GM12878 (cell line): ENCODE results near the gene SYTL2. TPM values are rescaled to one million over a fixed set of nuclear protein-coding genes. Genes with fewer than 3 reads are reported as not detected.

Experiments used
- ATAC-seq: fragments of 200-7000 bp; cut with Tn5 transposase; 3 replicates; pipeline ENCODE4 v1.9.1; 2020; ENCODE audit warnings: mild to moderate bottlenecking, moderate library complexity
- BruUV-seq: library from RNA; stranded (reverse); fragments of 400-500 nt; replicated peaks from 2 replicates; lab custom pipeline; 2021; lab: Mats Ljungman, UMichigan
- CTCF ChIA-PET: fragments of 300-600 bp; sonication (Branson Sonifier 250); formaldehyde crosslinking; extraction: SDS; loops from one replicate; lab custom pipeline; 2021; ENCODE audit warnings: inconsistent platforms; lab: Yijun Ruan, JAX
- POLR2A ChIA-PET: fragments of 350-600 bp; formaldehyde crosslinking; extraction: SDS; loops from one replicate; lab custom pipeline; 2021; ENCODE audit warnings: inconsistent platforms; lab: Charles Lee
- RAD21 ChIA-PET: fragments of 300-600 bp; sonication (Branson Sonifier 250); formaldehyde crosslinking; loops from one replicate; lab custom pipeline; 2023; ENCODE audit warnings: antibody characterized with exemption; ENCODE audit not compliant: unreplicated experiment; lab: Charles Lee
- SMC1A ChIA-PET: fragments of 300-600 bp; sonication (Branson Sonifier 250); formaldehyde crosslinking; loops from one replicate; lab custom pipeline; 2023; ENCODE audit not compliant: unreplicated experiment, uncharacterized antibody; lab: Charles Lee
- DNase-seq: peaks from one replicate; pipeline ENCODE4 v3.0.0-alpha.2; 2011; ENCODE audit warnings: low read depth, low spot score
- FAIRE-seq: peaks from 3 replicates; lab custom pipeline; 2011; peaks lifted over from hg19 to GRCh38; lab: Jason Lieb, UNC
- H2AFZ ChIP-seq: 2 replicates; pipeline ENCODE4 v1.6.0; 2011; ENCODE audit warnings: low read depth, low read length, control low read depth; ENCODE audit not compliant: control insufficient read depth
- H3K27ac ChIP-seq: 2 replicates; pipeline ENCODE4 v1.5.1; 2011; ENCODE audit warnings: control low read depth; ENCODE audit not compliant: control insufficient read depth, insufficient read depth
- H3K27me3 ChIP-seq, 2 experiments: replicated peaks in 1 of 2; 2 replicates each; pipeline versions ENCODE4 v1.6.0 to v1.6.1; 2011; ENCODE audit warnings: low read length in 1 of 2; ENCODE audit not compliant: control insufficient read depth in 2 of 2, insufficient read depth in 2 of 2
- H3K36me3 ChIP-seq, 2 experiments: 2 replicates each; pipeline ENCODE4 v1.5.1; 2011; ENCODE audit warnings: low read length in 1 of 2; ENCODE audit not compliant: control insufficient read depth in 2 of 2, insufficient read depth in 2 of 2
- H3K4me1 ChIP-seq: 2 replicates; pipeline ENCODE4 v1.6.1; 2011; ENCODE audit warnings: mild to moderate bottlenecking, low read length, moderate library complexity, mixed read lengths; ENCODE audit not compliant: control insufficient read depth, insufficient read depth
- H3K4me2 ChIP-seq: 2 replicates; pipeline ENCODE4 v1.6.0; 2011; ENCODE audit warnings: control low read depth; ENCODE audit not compliant: control insufficient read depth, insufficient read depth
- H3K4me3 ChIP-seq: fragments of 200-600 bp; sonication (generic); 2 replicates; pipeline ENCODE4 v1.5.1; 2016
- H3K79me2 ChIP-seq: 2 replicates; pipeline ENCODE4 v1.6.0; 2011; ENCODE audit warnings: low read length; ENCODE audit not compliant: control insufficient read depth, insufficient read depth
- H3K9ac ChIP-seq: 2 replicates; pipeline ENCODE4 v1.8.0; 2011; ENCODE audit warnings: low read length, control low read depth, mixed read lengths; ENCODE audit not compliant: control insufficient read depth, insufficient read depth
- H3K9me3 ChIP-seq: replicated peaks from 3 replicates; pipeline ENCODE4 v1.5.1; 2011; ENCODE audit warnings: mild to moderate bottlenecking, low read length; ENCODE audit not compliant: control insufficient read depth, insufficient read depth
- H4K20me1 ChIP-seq: 2 replicates; pipeline ENCODE4 v1.6.0; 2011; ENCODE audit not compliant: control insufficient read depth, insufficient read depth
- CBX5 ChIP-seq: sonication (generic); IDR thresholded peaks from 2 replicates; pipeline ENCODE4 v1.6.1; 2016; ENCODE audit warnings: low read depth, moderate library complexity, mild to moderate bottlenecking, inconsistent platforms
- CHD4 ChIP-seq: fragments of 200-600 bp; sonication (generic); IDR thresholded peaks from 2 replicates; pipeline ENCODE4 v1.6.1; 2016; ENCODE audit warnings: mild to moderate bottlenecking
- EED ChIP-seq: sonication (generic); IDR thresholded peaks from 2 replicates; pipeline ENCODE4 v1.6.1; 2016; ENCODE audit warnings: antibody characterized with exemption, low read depth
- EP300 ChIP-seq, 2 experiments: fragments of 150-350 bp in 1 of 2; IDR thresholded peaks; 2 replicates each; pipeline ENCODE4 v1.6.1; 2011 to 2012; ENCODE audit warnings: low read depth in 2 of 2, low read length in 2 of 2, borderline replicate concordance in 1 of 2, improper control_type of control experiment in 1 of 2, inconsistent platforms in 1 of 2; ENCODE audit not compliant: control insufficient read depth in 1 of 2
- GABPA ChIP-seq: IDR thresholded peaks from 2 replicates; pipeline ENCODE4 v1.6.1; 2014; ENCODE audit warnings: antibody characterized with exemption, low read depth, mild to moderate bottlenecking, inconsistent platforms
- IKZF2 ChIP-seq, 2 experiments: fragments of 450-650 bp; IDR thresholded peaks; 2 replicates each; pipeline ENCODE4 v1.6.1; 2017; ENCODE audit warnings: mild to moderate bottlenecking in 2 of 2, moderate library complexity in 2 of 2
- NR2C2 ChIP-seq: IDR thresholded peaks from 2 replicates; pipeline ENCODE4 v1.6.1; 2011; ENCODE audit warnings: borderline replicate concordance, low read depth; ENCODE audit not compliant: control insufficient read depth, insufficient read length
- PML ChIP-seq: IDR thresholded peaks from 2 replicates; pipeline ENCODE4 v1.6.1; 2012; ENCODE audit warnings: low read length, inconsistent platforms
- SP1 ChIP-seq: IDR thresholded peaks from one replicate; pipeline ENCODE4 v1.6.1; 2011; ENCODE audit warnings: low read depth, low read length
- SRF ChIP-seq, 2 experiments: IDR thresholded peaks; 2 replicates each; pipeline ENCODE4 v1.6.1; 2011; ENCODE audit warnings: low read depth in 2 of 2, low read length in 2 of 2, mild to moderate bottlenecking in 1 of 2, moderate library complexity in 1 of 2
- YY1 ChIP-seq: IDR thresholded peaks from 2 replicates; pipeline ENCODE4 v1.6.1; 2011; ENCODE audit warnings: low read depth, mild to moderate bottlenecking, low read length
- ZNF207 ChIP-seq: fragments of 450-650 bp; IDR thresholded peaks from 2 replicates; pipeline ENCODE4 v1.6.1; 2014; ENCODE audit warnings: antibody characterized with exemption, mild to moderate bottlenecking, borderline replicate concordance
- WGBS: methylation state at CpG from one replicate; pipeline ENCODE4 v1.1.6; 2016; ENCODE audit warnings: low lambda C conversion rate; ENCODE audit not compliant: insufficient replicate concordance, insufficient coverage; ENCODE audit errors: missing lambda C conversion rate; 5-methylcytosine and 5-hydroxymethylcytosine counted together
- in situ Hi-C: fragments of 300-500 bp; cut with MboI; formaldehyde crosslinking; loops from 9 replicates; pipeline ENCODE4 v1.14.3; 2018; ENCODE audit warnings: mixed read lengths
- intact Hi-C: fragments of 100-400 bp; cut with micrococcal nuclease; formaldehyde crosslinking; loops from one replicate; pipeline ENCODE4 v1.14.2; 2022; ENCODE audit not compliant: unreplicated experiment
- polyA plus RNA-seq, 11 experiments: library from polyadenylated mRNA; depleted of rRNA in 4 of 11; unstranded in 6 of 11; stranded (reverse) in 5 of 11; fragments of >200 nt; fragmentation: Nextera tagmentation in 4 of 11; fragmentation: Illumina TruSeq in 1 of 11; extraction: Ambion mirVana in 4 of 11; extraction: Trizol in 1 of 11; gene quantifications; 1 replicate in 1 of 11; 2 replicates in 10 of 11; pipeline versions ENCODE4 v1.2.1 to v1.2.3, GENCODE V29; 2011 to 2016; ENCODE audit warnings: inconsistent platforms in 2 of 11, missing spikeins in 2 of 11, low read depth in 1 of 11
- total RNA-seq, 4 experiments: library from RNA; depleted of rRNA in 3 of 4; stranded (reverse); fragments of >200 nt in 3 of 4; fragmentation: Illumina TruSeq in 1 of 4; extraction: Trizol in 1 of 4; gene quantifications; 2 replicates each; pipeline versions ENCODE4 v1.2.1 to v1.2.3, GENCODE V29; 2013 to 2021
- TF ChIP-seq, protein P1 (sequence below): fragments of 450-650 bp; IDR thresholded peaks from 2 replicates; pipeline ENCODE4 v1.6.1; 2016; ENCODE audit warnings: mild to moderate bottlenecking
- TF ChIP-seq, protein P2 (sequence below): fragments of 450-650 bp; IDR thresholded peaks from 2 replicates; pipeline ENCODE4 v1.6.1; 2017; ENCODE audit warnings: mild to moderate bottlenecking

SYTL2 gene
- total and polyA plus RNA-seq, 10 of the 15 experiments (the other 5 are each of a cell fraction or from before 2014, with no cell fraction given) = 0.02 to 1.4 (median 0.31) TPM; not detected in 2

DNA sequence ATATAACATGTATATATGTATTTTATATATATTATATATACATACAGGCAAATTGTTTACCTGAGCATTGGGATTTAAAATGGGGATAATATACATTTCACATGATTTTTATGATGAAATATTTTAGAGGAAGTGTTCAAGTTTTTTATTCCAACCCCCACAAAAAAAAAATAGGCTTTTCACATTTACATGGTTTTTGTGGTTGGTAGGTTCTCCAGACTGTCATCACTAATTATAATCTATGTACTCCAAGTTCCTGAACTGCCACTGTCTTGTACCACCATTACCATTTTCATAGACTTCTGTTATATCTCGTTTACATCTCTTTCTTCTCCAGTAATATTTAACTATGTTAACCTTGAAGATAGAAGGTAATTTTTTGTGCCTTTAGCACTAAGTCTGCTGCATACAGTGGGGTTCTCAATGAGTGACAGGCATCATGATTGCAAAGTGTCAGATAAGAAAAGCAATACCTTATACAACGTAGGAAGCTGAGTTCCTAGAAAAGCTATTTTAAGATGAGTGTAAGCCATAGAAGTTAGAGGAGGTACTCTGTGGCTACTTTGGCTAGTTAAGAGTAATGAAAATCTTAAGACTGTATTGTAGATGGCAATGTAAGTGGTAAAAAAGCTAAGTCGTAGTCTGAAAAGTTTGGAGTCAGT is 158.0 kb downstream of the SYTL2 start:
- DNase-seq (no peak), FAIRE-seq (no peak), ATAC-seq (no peak)
- TF ChIP-seq, protein P1, sequence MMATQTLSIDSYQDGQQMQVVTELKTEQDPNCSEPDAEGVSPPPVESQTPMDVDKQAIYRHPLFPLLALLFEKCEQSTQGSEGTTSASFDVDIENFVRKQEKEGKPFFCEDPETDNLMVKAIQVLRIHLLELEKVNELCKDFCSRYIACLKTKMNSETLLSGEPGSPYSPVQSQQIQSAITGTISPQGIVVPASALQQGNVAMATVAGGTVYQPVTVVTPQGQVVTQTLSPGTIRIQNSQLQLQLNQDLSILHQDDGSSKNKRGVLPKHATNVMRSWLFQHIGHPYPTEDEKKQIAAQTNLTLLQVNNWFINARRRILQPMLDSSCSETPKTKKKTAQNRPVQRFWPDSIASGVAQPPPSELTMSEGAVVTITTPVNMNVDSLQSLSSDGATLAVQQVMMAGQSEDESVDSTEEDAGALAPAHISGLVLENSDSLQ = peak; percentile 48; the same call in 1 of the 2 replicates
- TF ChIP-seq CHD4 = no peak
- H2AFZ ChIP-seq = no peak overlapping the region
- ChIA-PET RAD21 (no interaction called here), SMC1A (interaction anchor here (0.7 kb wide), 1 partner anchor 11 kb away, joined by 3 read pairs; no protein-coding TSS in a partner anchor), CTCF (no interaction called here), POLR2A (interaction anchor here (0.6 to 1.5 kb wide), 3 partner anchors 12 to 30 kb away, joined by 3 to 5 read pairs (median 3); partner anchors contain the start of genes CREBZF and DLG2)
- no peaks in the 10 kb centered on the region for H3K27me3 ChIP-seq
- H3K9me3 ChIP-seq = no peaks in the 10 kb centered on the region
- intact Hi-C loops (no loop called here), in situ Hi-C loops (no loop called here)
- peaks cover 0 to 7% of the 10 kb centered on the region in 2 experiments; a peak in 2 of 4 replicates for H3K36me3 ChIP-seq
- peaks cover 15% of the 10 kb centered on the region for H3K79me2 ChIP-seq
- WGBS = 48% methylated on average over 3 of the region's 3 CpGs
- H3K4me3 ChIP-seq = no peak overlapping the region
- no TSS peak for BruUV-seq
- H3K4me1 ChIP-seq = no peaks in the 10 kb centered on the region; the same call in 1 of the 2 replicates
- H3K27ac ChIP-seq = no peak overlapping the region
- no peaks in the 10 kb centered on the region for H4K20me1 ChIP-seq
- no peak overlapping the region for H3K4me2 ChIP-seq
- H3K9ac ChIP-seq = no peak overlapping the region

DNA sequence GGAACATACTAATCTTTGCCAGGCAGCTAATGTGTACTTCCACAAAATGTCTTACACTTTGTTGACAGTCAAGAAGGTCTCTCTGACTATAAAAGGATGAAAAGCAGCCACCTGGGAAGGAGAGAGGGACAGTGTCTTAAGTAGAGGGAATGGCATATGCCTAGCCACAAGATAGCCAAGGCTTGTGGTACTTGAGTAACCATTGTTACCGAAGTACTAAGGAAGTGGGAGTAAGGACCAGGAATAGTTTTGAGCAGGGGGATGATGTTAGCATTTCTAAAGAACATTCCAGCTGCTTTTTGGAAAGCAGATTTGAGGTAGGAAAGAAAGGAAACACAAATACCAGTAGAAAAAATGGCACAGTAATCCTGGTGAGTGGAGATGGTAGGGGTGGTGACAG is 159.8 kb downstream of the SYTL2 start:
- SMC1A ChIA-PET = interaction anchor here (1.2 to 2.5 kb wide), 2 partner anchors 23 kb away, joined by 3 to 11 read pairs; partner anchors contain the start of genes DLG2 and TMEM126B
- Histone ChIP-seq H3K4me3 (no peak overlapping the region), H3K9me3 (no peaks in the 10 kb centered on the region), H3K9ac (no peak overlapping the region), H3K79me2 (peaks cover 18% of the 10 kb centered on the region), H3K27ac (no peak overlapping the region), H3K4me1 (no peaks in the 10 kb centered on the region; the same call in 1 of the 2 replicates), H2AFZ (no peak overlapping the region), H3K36me3 (no peaks in the 10 kb centered on the region; a peak in 1 of 4 replicates), H3K27me3 (no peaks in the 10 kb centered on the region), H3K4me2 (no peak overlapping the region), H4K20me1 (no peaks in the 10 kb centered on the region)
- ATAC-seq = no peak
- CTCF ChIA-PET = interaction anchor here (1.2 kb wide), 1 partner anchor 11 kb away, joined by 3 read pairs; no protein-coding TSS in a partner anchor
- RAD21 ChIA-PET = no interaction called here
- WGBS = 38% methylated on average over 1 of the region's 1 CpG
- POLR2A ChIA-PET = interaction anchor here (0.7 to 0.8 kb wide), 2 partner anchors 30 to 397 kb away, joined by 3 to 7 read pairs; no protein-coding TSS in a partner anchor
- intact Hi-C loops = no loop called here
- BruUV-seq = TSS peak; percentile 13
- no peak for DNase-seq
- in situ Hi-C loops = no loop called here
- no peak for FAIRE-seq
- TF ChIP-seq YY1 (no peak), SP1 (no peak), ZNF207 (no peak), SRF (IDR thresholded peaks at IDR 0.05; ENCODE audit: low read depth in 2 of 2, low read length in 2 of 2) (no peak), EED (no peak), GABPA (no peak), NR2C2 (no peak), EP300 (IDR thresholded peaks at IDR 0.05; ENCODE audit: borderline replicate concordance in 1 of 2, control insufficient read depth in 1 of 2, low read depth in 2 of 2, low read length in 2 of 2) (no peak), IKZF2 (IDR thresholded peaks at IDR 0.05) (no peak), PML (no peak), CBX5 (no peak)
- TF ChIP-seq, protein P2, sequence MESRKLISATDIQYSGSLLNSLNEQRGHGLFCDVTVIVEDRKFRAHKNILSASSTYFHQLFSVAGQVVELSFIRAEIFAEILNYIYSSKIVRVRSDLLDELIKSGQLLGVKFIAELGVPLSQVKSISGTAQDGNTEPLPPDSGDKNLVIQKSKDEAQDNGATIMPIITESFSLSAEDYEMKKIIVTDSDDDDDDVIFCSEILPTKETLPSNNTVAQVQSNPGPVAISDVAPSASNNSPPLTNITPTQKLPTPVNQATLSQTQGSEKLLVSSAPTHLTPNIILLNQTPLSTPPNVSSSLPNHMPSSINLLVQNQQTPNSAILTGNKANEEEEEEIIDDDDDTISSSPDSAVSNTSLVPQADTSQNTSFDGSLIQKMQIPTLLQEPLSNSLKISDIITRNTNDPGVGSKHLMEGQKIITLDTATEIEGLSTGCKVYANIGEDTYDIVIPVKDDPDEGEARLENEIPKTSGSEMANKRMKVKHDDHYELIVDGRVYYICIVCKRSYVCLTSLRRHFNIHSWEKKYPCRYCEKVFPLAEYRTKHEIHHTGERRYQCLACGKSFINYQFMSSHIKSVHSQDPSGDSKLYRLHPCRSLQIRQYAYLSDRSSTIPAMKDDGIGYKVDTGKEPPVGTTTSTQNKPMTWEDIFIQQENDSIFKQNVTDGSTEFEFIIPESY = no peak
